Stomach (tissue), 4 donors: ENCODE results near the gene ZSCAN20.

Experiments used
- EP300 ChIP-seq: sonication (generic); formaldehyde crosslinking; IDR thresholded peaks from one replicate; pipeline ENCODE4 v1.6.1; 2017; ENCODE audit warnings: antibody characterized with exemption
- POLR2A ChIP-seq, 4 donors: fragments of 450-650 bp; IDR thresholded peaks; one replicate each; pipeline ENCODE4 v1.6.1; 2016; ENCODE audit warnings: antibody characterized with exemption in 4 of 4, control low read depth in 2 of 4, mild to moderate bottlenecking in 1 of 4, moderate library complexity in 1 of 4
- POLR2AphosphoS5 ChIP-seq, 3 donors: sonication (generic); formaldehyde crosslinking; IDR thresholded peaks; one replicate each; pipeline ENCODE4 v1.6.1; 2016; ENCODE audit warnings: antibody characterized with exemption in 3 of 3
- TF ChIP-seq, protein P1 (sequence below), 7 experiments: fragments of 450-650 bp in 4 of 7; fragments of 200-600 bp in 3 of 7; sonication (generic) in 3 of 7; IDR thresholded peaks; one replicate each; pipeline ENCODE4 v1.5.1; 2016 to 2019; ENCODE audit warnings: antibody characterized with exemption in 7 of 7, control low read depth in 2 of 7, mild to moderate bottlenecking in 1 of 7

- no peak for TF ChIP-seq POLR2AphosphoS5 (IDR thresholded peaks at IDR 0.05)
- TF ChIP-seq, protein P1, sequence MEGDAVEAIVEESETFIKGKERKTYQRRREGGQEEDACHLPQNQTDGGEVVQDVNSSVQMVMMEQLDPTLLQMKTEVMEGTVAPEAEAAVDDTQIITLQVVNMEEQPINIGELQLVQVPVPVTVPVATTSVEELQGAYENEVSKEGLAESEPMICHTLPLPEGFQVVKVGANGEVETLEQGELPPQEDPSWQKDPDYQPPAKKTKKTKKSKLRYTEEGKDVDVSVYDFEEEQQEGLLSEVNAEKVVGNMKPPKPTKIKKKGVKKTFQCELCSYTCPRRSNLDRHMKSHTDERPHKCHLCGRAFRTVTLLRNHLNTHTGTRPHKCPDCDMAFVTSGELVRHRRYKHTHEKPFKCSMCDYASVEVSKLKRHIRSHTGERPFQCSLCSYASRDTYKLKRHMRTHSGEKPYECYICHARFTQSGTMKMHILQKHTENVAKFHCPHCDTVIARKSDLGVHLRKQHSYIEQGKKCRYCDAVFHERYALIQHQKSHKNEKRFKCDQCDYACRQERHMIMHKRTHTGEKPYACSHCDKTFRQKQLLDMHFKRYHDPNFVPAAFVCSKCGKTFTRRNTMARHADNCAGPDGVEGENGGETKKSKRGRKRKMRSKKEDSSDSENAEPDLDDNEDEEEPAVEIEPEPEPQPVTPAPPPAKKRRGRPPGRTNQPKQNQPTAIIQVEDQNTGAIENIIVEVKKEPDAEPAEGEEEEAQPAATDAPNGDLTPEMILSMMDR (IDR thresholded peaks at IDR 0.05): no peak
- TF ChIP-seq POLR2A (IDR thresholded peaks at IDR 0.05): no peak
- TF ChIP-seq EP300: no peak
These were observed 69.5 kb downstream of the ZSCAN20 start for GRCh38 chr1:33541966-33542365.
